Stomach (tissue), 9 donors: ENCODE measurements around the gene RNF213. TPM values are rescaled to one million over a fixed set of nuclear protein-coding genes. Genes with fewer than 3 reads are reported as not detected.

Experiments
- DNase-seq, 2 donors: peaks; one replicate each; pipeline versions ENCODE4 v3.0.0 to v3.0.0-alpha.2; 2013 to 2019
- H3K27ac ChIP-seq, 5 donors: fragments of 200-600 bp in 4 of 5; sonication (generic) in 4 of 5; one replicate each; pipeline ENCODE4 v1.5.1; 2013 to 2019; ENCODE audit warnings: mild to moderate bottlenecking in 1 of 5, moderate library complexity in 1 of 5
- H3K27me3 ChIP-seq, 3 donors: fragments of 200-600 bp; sonication (generic); one replicate each; pipeline ENCODE4 v1.5.1; 2017 to 2019; ENCODE audit warnings: mixed run types in 1 of 3
- H3K36me3 ChIP-seq, 4 donors: fragments of 200-600 bp; sonication (generic); 1 replicate in 3 of 4; 2 replicates in 1 of 4; pipeline ENCODE4 v1.5.1; 2016 to 2019
- H3K4me1 ChIP-seq, 4 donors: fragments of 200-600 bp; sonication (generic); one replicate each; pipeline ENCODE4 v1.5.1; 2016 to 2019
- H3K4me3 ChIP-seq, 4 donors: fragments of 200-600 bp; sonication (generic) in 3 of 4; one replicate each; pipeline ENCODE4 v1.5.1; 2016 to 2019; ENCODE audit warnings: mild to moderate bottlenecking in 1 of 4
- H3K9me3 ChIP-seq, 4 donors: fragments of 200-600 bp; sonication (generic); one replicate each; pipeline ENCODE4 v1.5.1; 2016 to 2019
- EP300 ChIP-seq: sonication (generic); formaldehyde crosslinking; IDR thresholded peaks from one replicate; pipeline ENCODE4 v1.6.1; 2017; ENCODE audit warnings: antibody characterized with exemption
- POLR2A ChIP-seq, 4 donors: fragments of 450-650 bp; IDR thresholded peaks; one replicate each; pipeline ENCODE4 v1.6.1; 2016; ENCODE audit warnings: antibody characterized with exemption in 4 of 4, control low read depth in 2 of 4, mild to moderate bottlenecking in 1 of 4, moderate library complexity in 1 of 4
- POLR2AphosphoS5 ChIP-seq, 3 donors: sonication (generic); formaldehyde crosslinking; IDR thresholded peaks; one replicate each; pipeline ENCODE4 v1.6.1; 2016; ENCODE audit warnings: antibody characterized with exemption in 3 of 3
- WGBS, 5 donors: extraction: QIAGEN DNeasy Blood & Tissue Kit in 3 of 5; methylation state at CpG; one replicate each; pipeline versions ENCODE4 v1.1.5 to v1.1.7; 2013 to 2018; 5-methylcytosine and 5-hydroxymethylcytosine counted together
- intact Hi-C: fragments of 100-400 bp; cut with DNase I; formaldehyde crosslinking; loops from one replicate; pipeline ENCODE4 v1.15.1; 2023; ENCODE audit warnings: low total_unique reads
- polyA plus RNA-seq, 3 donors: library from polyadenylated mRNA; stranded (reverse); fragments of 200-250 nt; gene quantifications; one replicate each; pipeline ENCODE4 v1.2.3, GENCODE V29; 2013
- total RNA-seq, 5 donors: library from RNA; depleted of rRNA; stranded (reverse); fragments of >200 nt; gene quantifications; one replicate each; pipeline versions ENCODE4 v1.1.0 to v1.2.3, GENCODE V29; 2014 to 2016
- TF ChIP-seq, protein P1 (sequence below), 7 experiments: fragments of 450-650 bp in 4 of 7; fragments of 200-600 bp in 3 of 7; sonication (generic) in 3 of 7; IDR thresholded peaks; one replicate each; pipeline ENCODE4 v1.5.1; 2016 to 2019; ENCODE audit warnings: antibody characterized with exemption in 7 of 7, control low read depth in 2 of 7, mild to moderate bottlenecking in 1 of 7
- donor health status: healthy with polysubstance abuse.
- donor health status: Bipolar disorder and iron deficiency.
- donor health status: healthy.

RNF213 gene
- total and polyA plus RNA-seq, 8 donors, result 12.3 to 358 (median 138) TPM

DNA sequence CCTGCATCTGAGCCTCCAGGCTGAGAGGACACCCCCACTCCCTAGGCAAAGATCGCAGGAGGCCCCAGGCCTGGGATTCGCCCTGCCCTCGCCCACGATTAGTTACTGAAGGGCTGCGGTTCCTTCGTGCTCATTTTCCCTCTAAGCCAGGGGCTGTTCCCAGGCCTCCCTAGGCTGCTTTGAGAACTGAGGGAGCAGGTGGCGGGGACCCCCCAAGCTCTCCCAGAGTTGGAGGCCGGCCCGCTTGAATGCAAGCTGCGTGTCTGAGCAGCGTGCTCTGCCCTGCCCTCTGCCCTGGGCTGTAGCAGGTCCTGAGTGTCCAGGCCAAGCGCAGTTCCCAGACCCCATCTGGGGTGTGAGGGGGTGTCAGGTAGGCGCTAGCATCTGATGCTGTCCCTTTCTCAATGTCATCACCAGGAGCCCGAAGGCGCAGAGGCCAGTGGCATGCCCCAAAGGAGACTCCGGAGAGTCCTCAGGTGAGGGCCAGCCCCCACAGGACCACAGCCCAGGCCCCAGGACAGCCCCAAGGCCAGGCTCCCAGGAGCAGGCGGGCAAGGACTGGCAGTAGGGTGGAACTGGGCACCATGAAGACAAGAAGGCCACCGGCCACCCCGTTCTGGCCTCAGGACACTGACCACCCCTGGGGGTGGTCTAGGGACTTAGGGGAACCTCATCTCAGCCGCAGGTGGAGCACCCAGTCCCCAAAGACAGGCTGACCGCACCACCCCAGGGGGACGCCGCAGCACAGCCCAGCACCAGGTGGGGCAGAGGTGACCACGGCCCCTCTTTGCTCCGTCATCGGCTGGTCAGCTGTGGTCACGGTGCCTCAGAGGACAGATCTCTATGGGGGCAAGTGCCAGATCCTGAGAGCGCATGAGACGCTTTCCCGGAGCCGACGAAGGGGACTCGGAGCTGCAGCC, 169.0 kb downstream of the RNF213 start:
- WGBS, 5 donors, result 90 to 96% (median 95%) methylated on average over 30 to 33 of the region's 33 CpGs
- H3K27ac ChIP-seq, result no peak overlapping the region
- peaks cover 0 to 9% (median 9%) of the 10 kb centered on the region in 4 donors for H3K4me1 ChIP-seq
- H3K36me3 ChIP-seq, result peaks cover 0 to 39% (median 21%) of the 10 kb centered on the region in 4 donors
- intact Hi-C loops, result loop anchor here (5.0 kb wide), 2 partner anchors 143 to 553 kb away; no protein-coding TSS in a partner anchor
- no peak for DNase-seq
- H3K27me3 ChIP-seq, result no peaks in the 10 kb centered on the region
- TF ChIP-seq POLR2A (IDR thresholded peaks at IDR 0.05), result no peak
- no peak for TF ChIP-seq POLR2AphosphoS5 (IDR thresholded peaks at IDR 0.05)
- TF ChIP-seq EP300, result no peak
- no peaks in the 10 kb centered on the region for H3K9me3 ChIP-seq
- H3K4me3 ChIP-seq, result no peak overlapping the region

- WGBS, 5 donors, result 84 to 93% (median 89%) methylated on average over 10 to 15 of the region's 15 CpGs
- intact Hi-C loops, result loop anchor here (5.0 kb wide), 1 partner anchor 142 kb away; no protein-coding TSS in a partner anchor
- no peak overlapping the region for H3K4me3 ChIP-seq
- TF ChIP-seq, protein P1, sequence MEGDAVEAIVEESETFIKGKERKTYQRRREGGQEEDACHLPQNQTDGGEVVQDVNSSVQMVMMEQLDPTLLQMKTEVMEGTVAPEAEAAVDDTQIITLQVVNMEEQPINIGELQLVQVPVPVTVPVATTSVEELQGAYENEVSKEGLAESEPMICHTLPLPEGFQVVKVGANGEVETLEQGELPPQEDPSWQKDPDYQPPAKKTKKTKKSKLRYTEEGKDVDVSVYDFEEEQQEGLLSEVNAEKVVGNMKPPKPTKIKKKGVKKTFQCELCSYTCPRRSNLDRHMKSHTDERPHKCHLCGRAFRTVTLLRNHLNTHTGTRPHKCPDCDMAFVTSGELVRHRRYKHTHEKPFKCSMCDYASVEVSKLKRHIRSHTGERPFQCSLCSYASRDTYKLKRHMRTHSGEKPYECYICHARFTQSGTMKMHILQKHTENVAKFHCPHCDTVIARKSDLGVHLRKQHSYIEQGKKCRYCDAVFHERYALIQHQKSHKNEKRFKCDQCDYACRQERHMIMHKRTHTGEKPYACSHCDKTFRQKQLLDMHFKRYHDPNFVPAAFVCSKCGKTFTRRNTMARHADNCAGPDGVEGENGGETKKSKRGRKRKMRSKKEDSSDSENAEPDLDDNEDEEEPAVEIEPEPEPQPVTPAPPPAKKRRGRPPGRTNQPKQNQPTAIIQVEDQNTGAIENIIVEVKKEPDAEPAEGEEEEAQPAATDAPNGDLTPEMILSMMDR (IDR thresholded peaks at IDR 0.05), result no peak
- TF ChIP-seq EP300, result no peak
- TF ChIP-seq POLR2AphosphoS5 (IDR thresholded peaks at IDR 0.05), result no peak
- TF ChIP-seq POLR2A (IDR thresholded peaks at IDR 0.05), result no peak
- H3K4me1 ChIP-seq, result peaks cover 0 to 9% (median 9%) of the 10 kb centered on the region in 4 donors
- no peak for DNase-seq
- H3K36me3 ChIP-seq, result peaks cover 0 to 39% (median 21%) of the 10 kb centered on the region in 4 donors
- no peak overlapping the region for H3K27ac ChIP-seq
- no peaks in the 10 kb centered on the region for H3K9me3 ChIP-seq
- no peaks in the 10 kb centered on the region for H3K27me3 ChIP-seq
Observed at GRCh38 chr17:80430446-80431245, 170.0 kb downstream of the RNF213 start.

GRCh38 chr17:80431246-80432195, 170.9 kb downstream of the RNF213 start:
- no peak for DNase-seq
- TF ChIP-seq, protein P1 (IDR thresholded peaks at IDR 0.05), result no peak
- TF ChIP-seq POLR2AphosphoS5 (IDR thresholded peaks at IDR 0.05) (no peak), POLR2A (IDR thresholded peaks at IDR 0.05) (no peak), EP300 (no peak)
- Histone ChIP-seq H3K36me3 (peaks cover 0 to 39% (median 22%) of the 10 kb centered on the region in 4 donors), H3K4me3 (no peak overlapping the region), H3K27ac (no peak overlapping the region), H3K9me3 (no peaks in the 10 kb centered on the region), H3K27me3 (no peaks in the 10 kb centered on the region), H3K4me1 (peaks cover 0 to 8% (median 7%) of the 10 kb centered on the region in 4 donors)
- 84 to 90% (median 89%) methylated on average over 25 to 29 of the region's 29 CpGs for WGBS, 5 donors
- intact Hi-C loops, result loop anchor here (5.0 kb wide), 1 partner anchor 141 kb away; no protein-coding TSS in a partner anchor

DNA sequence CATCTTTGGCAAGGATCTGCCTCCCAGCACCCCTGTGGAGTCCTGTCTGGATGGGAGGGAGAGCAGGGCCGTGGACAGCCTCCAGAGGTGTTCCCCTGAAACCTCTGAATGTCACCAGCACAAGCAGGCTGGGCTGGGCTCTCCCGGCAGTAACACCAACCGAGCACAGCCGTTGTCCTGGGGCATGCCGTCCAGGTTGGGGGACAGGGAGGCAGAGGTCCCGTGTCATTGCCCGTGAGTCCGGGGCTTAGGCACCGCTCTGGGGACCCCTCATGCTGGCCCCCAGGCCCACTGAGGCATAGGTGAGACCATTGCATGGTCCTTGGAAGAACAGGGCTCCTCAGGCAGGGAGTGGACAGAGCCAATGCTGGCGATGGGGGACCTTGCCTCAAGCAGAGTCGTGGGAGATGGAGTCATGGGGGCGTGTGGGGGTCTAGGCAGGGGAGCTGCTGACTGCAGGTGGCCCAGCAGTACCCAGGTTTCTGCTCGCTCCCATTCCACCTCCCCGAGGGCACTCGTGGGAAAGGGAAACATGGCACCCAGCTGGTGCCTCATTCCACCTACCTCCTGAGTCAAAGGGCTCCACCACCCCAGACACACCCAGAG, 171.8 kb downstream of the RNF213 start:
- no peak for TF ChIP-seq POLR2AphosphoS5 (IDR thresholded peaks at IDR 0.05)
- TF ChIP-seq POLR2A (IDR thresholded peaks at IDR 0.05), result no peak
- TF ChIP-seq, protein P1 (IDR thresholded peaks at IDR 0.05), result no peak
- Histone ChIP-seq H3K27ac (no peak overlapping the region), H3K36me3 (peaks cover 0 to 43% (median 25%) of the 10 kb centered on the region in 4 donors), H3K4me1 (no peaks in the 10 kb centered on the region), H3K27me3 (no peaks in the 10 kb centered on the region), H3K9me3 (no peaks in the 10 kb centered on the region), H3K4me3 (no peak overlapping the region)
- WGBS, 5 donors, result 73 to 92% (median 84%) methylated on average over 8 to 15 of the region's 15 CpGs
- intact Hi-C loops, result loop anchor here (5.0 kb wide), 1 partner anchor 140 kb away; no protein-coding TSS in a partner anchor
- DNase-seq, result no peak
